K562 (cell line): ENCODE results near the gene C1orf167. TPM values are rescaled to one million over a fixed set of nuclear protein-coding genes. Genes with fewer than 3 reads are reported as not detected.
A peak's percentile ranks its signal among the peaks of the same experiment; 100 is the strongest.

Experiments
- ATAC-seq: fragments of 200-7000 bp; cut with Tn5 transposase; 3 replicates; pipeline ENCODE4 v1.9.1; 2020; ENCODE audit warnings: moderate library complexity
- BruUV-seq: library from RNA; stranded (reverse); fragments of 400-500 nt; replicated peaks from 2 replicates; lab custom pipeline; 2021; lab: Mats Ljungman, UMichigan
- CTCF ChIA-PET: fragments of 300-600 bp; formaldehyde crosslinking; extraction: SDS; loops from one replicate; lab custom pipeline; 2021; ENCODE audit warnings: low intra/inter-chr PET ratio; lab: Yijun Ruan, JAX
- POLR2A ChIA-PET: fragments of 300-600, 350-650 bp; sonication (Branson Sonifier 250); formaldehyde crosslinking; extraction: SDS; loops from one replicate; lab custom pipeline; 2021; ENCODE audit warnings: antibody characterized with exemption, inconsistent platforms; lab: Yijun Ruan, JAX
- DNase-seq, 4 experiments: peaks; one replicate each; pipeline versions ENCODE4 v3.0.0 to v3.0.0-alpha.2; 2011 to 2018; ENCODE audit warnings: low spot score in 3 of 4, mixed read lengths in 3 of 4; ENCODE audit errors: extremely low read depth in 1 of 4
- FAIRE-seq: peaks from 2 replicates; lab custom pipeline; 2011; peaks lifted over from hg19 to GRCh38; lab: Jason Lieb, UNC
- H2AFZ ChIP-seq: 2 replicates; pipeline ENCODE4 v1.6.0; 2011; ENCODE audit warnings: low read depth, low read length, control low read depth, inconsistent platforms
- H3K27ac ChIP-seq: fragments of 200-600 bp; 3 replicates; pipeline ENCODE4 v1.8.0; 2011; ENCODE audit warnings: low read depth, mild to moderate bottlenecking, control low read depth, inconsistent platforms, low read length, moderate library complexity, mixed read lengths; ENCODE audit errors: extremely low read depth
- H3K27me3 ChIP-seq, 2 experiments: fragments of 300-600 bp in 1 of 2; 2 replicates in 1 of 2; 3 replicates in 1 of 2; pipeline versions ENCODE4 v1.6.0 to v1.8.0; 2011; ENCODE audit warnings: inconsistent platforms in 2 of 2, low read length in 2 of 2, mild to moderate bottlenecking in 1 of 2, mixed read lengths in 1 of 2, moderate library complexity in 1 of 2; ENCODE audit not compliant: control insufficient read depth in 2 of 2, insufficient read depth in 2 of 2
- H3K36me3 ChIP-seq: fragments of 300-600 bp; 3 replicates; pipeline ENCODE4 v1.8.0; 2011; ENCODE audit warnings: mild to moderate bottlenecking, low read length, inconsistent platforms; ENCODE audit not compliant: control insufficient read depth, insufficient read depth
- H3K4me1 ChIP-seq, 2 experiments: fragments of 200-600 bp in 1 of 2; replicated peaks in 1 of 2; 2 replicates in 1 of 2; 3 replicates in 1 of 2; pipeline versions ENCODE4 v1.5.1 to v1.8.0; 2011; ENCODE audit warnings: inconsistent platforms in 2 of 2, low read length in 2 of 2, mild to moderate bottlenecking in 1 of 2, mixed read lengths in 1 of 2, moderate library complexity in 1 of 2; ENCODE audit not compliant: control insufficient read depth in 2 of 2, insufficient read depth in 2 of 2
- H3K4me2 ChIP-seq: 2 replicates; pipeline ENCODE4 v1.6.1; 2011; ENCODE audit warnings: low read length, control low read depth, inconsistent platforms, mixed read lengths; ENCODE audit not compliant: insufficient read depth
- H3K4me3 ChIP-seq: fragments of 200-600 bp; sonication (generic), shearing (Covaris generic); 2 replicates; pipeline ENCODE4 v1.5.1; 2016; ENCODE audit warnings: control low read depth, inconsistent platforms
- H3K79me2 ChIP-seq: fragments of 200-600 bp; 3 replicates; pipeline ENCODE4 v1.8.0; 2011; ENCODE audit warnings: low read length, inconsistent platforms; ENCODE audit not compliant: control insufficient read depth, insufficient read depth
- H3K9ac ChIP-seq, 2 experiments: 2 replicates each; pipeline versions ENCODE4 v1.6.0 to v1.6.1; 2011; ENCODE audit warnings: low read depth in 2 of 2, low read length in 2 of 2, control low read depth in 1 of 2, inconsistent platforms in 1 of 2, mild to moderate bottlenecking in 1 of 2, mixed read lengths in 1 of 2; ENCODE audit not compliant: insufficient read depth in 1 of 2
- H3K9me1 ChIP-seq: one replicate; pipeline ENCODE4 v1.6.0; 2011; ENCODE audit warnings: inconsistent platforms, mild to moderate bottlenecking, low read length, moderate library complexity; ENCODE audit not compliant: control insufficient read depth, insufficient read depth
- H3K9me3 ChIP-seq: replicated peaks from 2 replicates; pipeline ENCODE4 v1.5.1; 2011; ENCODE audit warnings: low read depth, low read length, inconsistent platforms; ENCODE audit not compliant: control insufficient read depth, insufficient read depth
- H4K20me1 ChIP-seq: replicated peaks from 2 replicates; pipeline ENCODE4 v1.6.1; 2011; ENCODE audit warnings: low read length, inconsistent platforms, mixed read lengths; ENCODE audit not compliant: control insufficient read depth, insufficient read depth
- MYNN ChIP-seq, 2 experiments: sonication (generic); formaldehyde crosslinking in 1 of 2; IDR thresholded peaks; 2 replicates each; pipeline versions ENCODE4 v1.5.0 to v1.6.1; 2016 to 2020; ENCODE audit warnings: antibody characterized with exemption in 1 of 2, missing genetic modification reagents in 1 of 2
- POLR2G ChIP-seq: fragments of 200-400 bp; formaldehyde crosslinking; IDR thresholded peaks from 2 replicates; pipeline ENCODE4 v1.6.1; 2017; ENCODE audit warnings: low read depth, mild to moderate bottlenecking, antibody characterized with exemption, low read length, moderate library complexity
- RBBP5 ChIP-seq: fragments of 200-600 bp; sonication (generic); IDR thresholded peaks from 2 replicates; pipeline ENCODE4 v1.6.1; 2012; ENCODE audit warnings: borderline replicate concordance, mild to moderate bottlenecking, low read length, control low read depth, inconsistent platforms; ENCODE audit not compliant: insufficient read depth, poor library complexity, severe bottlenecking
- ZNF143 ChIP-seq: sonication (generic); formaldehyde crosslinking; IDR thresholded peaks from 2 replicates; pipeline ENCODE4 v1.9.0; 2022; ENCODE audit warnings: mild to moderate bottlenecking, missing genetic modification reagents
- ZNF232 ChIP-seq: sonication (generic); formaldehyde crosslinking; IDR thresholded peaks from 2 replicates; pipeline ENCODE4 v1.8.0; 2022; ENCODE audit warnings: mild to moderate bottlenecking, missing genetic modification reagents
- WGBS: fragments of 100-300 bp; shearing (Covaris generic); methylation state at CpG from one replicate; pipeline ENCODE4 v1.1.6; 2016; ENCODE audit warnings: low coverage, mixed read lengths; ENCODE audit not compliant: insufficient coverage; ENCODE audit errors: missing lambda C conversion rate; 5-methylcytosine and 5-hydroxymethylcytosine counted together
- in situ Hi-C: fragments of 300-500 bp; cut with MboI; formaldehyde crosslinking; loops from 4 replicates; pipeline ENCODE4 v1.15.0; 2018; ENCODE audit warnings: inconsistent platforms, mixed read lengths
- intact Hi-C: fragments of 100-400 bp; cut with micrococcal nuclease; formaldehyde crosslinking; loops from 2 replicates; pipeline ENCODE4 v1.14.2; 2022
- polyA plus RNA-seq, 8 experiments: library from polyadenylated mRNA; depleted of rRNA in 4 of 8; stranded (reverse) in 5 of 8; unstranded in 3 of 8; fragments of >200 nt; fragmentation: Nextera tagmentation in 2 of 8; fragmentation: Illumina TruSeq in 1 of 8; extraction: Ambion mirVana in 2 of 8; extraction: Trizol in 1 of 8; gene quantifications; 2 replicates each; pipeline versions ENCODE4 v1.2.1 to v1.2.3, GENCODE V29; 2011 to 2014; ENCODE audit warnings: inconsistent platforms in 1 of 8, missing spikeins in 1 of 8
- total RNA-seq, 7 experiments: library from RNA; depleted of rRNA in 6 of 7; stranded (reverse); fragments of >200 nt in 6 of 7; fragmentation: Illumina TruSeq in 2 of 7; extraction: Trizol in 2 of 7; gene quantifications; 2 replicates each; pipeline versions ENCODE4 v1.2.1 to v1.2.3, GENCODE V29; 2011 to 2021; ENCODE audit warnings: low replicate concordance in 1 of 7

C1orf167 gene
- total and polyA plus RNA-seq, 9 of the 15 experiments (the other 6 are each of a cell fraction or from before 2014, with no cell fraction given), result 0.22 to 0.86 (median 0.31) TPM; not detected in 2

DNA sequence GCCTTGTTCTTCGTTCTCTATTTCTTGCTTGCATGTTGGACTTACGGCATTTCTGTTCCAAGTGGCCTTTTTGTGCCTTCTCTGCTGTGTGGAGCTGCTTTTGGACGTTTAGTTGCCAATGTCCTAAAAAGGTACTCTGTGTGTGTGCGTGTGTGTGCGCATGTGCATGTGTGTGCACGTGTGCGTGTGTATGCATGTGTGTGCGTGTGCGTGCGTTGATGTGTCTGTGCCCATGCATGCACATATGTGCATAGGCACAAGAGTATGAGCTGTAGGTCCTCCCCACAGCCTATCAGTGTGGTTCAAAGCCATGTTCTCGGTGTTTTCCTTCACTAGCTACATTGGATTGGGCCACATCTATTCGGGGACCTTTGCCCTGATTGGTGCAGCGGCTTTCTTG, 71.9 kb downstream of the C1orf167 start:
- DNase-seq, result no peak
- Histone ChIP-seq H3K9me1 (no peaks in the 10 kb centered on the region), H3K9ac (peak overlapping the region in 1 of 2 experiments; percentile 22; a peak in 1 of 4 replicates), H3K36me3 (peaks cover 95% of the 10 kb centered on the region), H3K4me1 (peaks cover 7 to 13% of the 10 kb centered on the region in 2 experiments; a peak in 3 of 5 replicates), H2AFZ (no peak overlapping the region), H3K27ac (no peak overlapping the region), H4K20me1 (no peaks in the 10 kb centered on the region), H3K79me2 (no peaks in the 10 kb centered on the region), H3K4me3 (no peak overlapping the region), H3K9me3 (no peaks in the 10 kb centered on the region), H3K4me2 (no peak overlapping the region), H3K27me3 (no peaks in the 10 kb centered on the region)
- ChIA-PET POLR2A (interaction anchor here (0.7 to 5.0 kb wide), 2 partner anchors 75 to 190 kb away, joined by 3 to 72 read pairs; no protein-coding TSS in a partner anchor), CTCF (no interaction called here)
- 0 out of 2 replicates have a peak, but pooled peaks have one; percentile 29 for TF ChIP-seq ZNF143 (CRISPR knock-in tag)
- TF ChIP-seq MYNN (IDR thresholded peaks at IDR 0.05), result no peak
- no peak for TF ChIP-seq MYNN (CRISPR knock-in tag; IDR thresholded peaks at IDR 0.05)
- no peak for FAIRE-seq
- ATAC-seq, result no peak
- intact Hi-C loops, result no loop called here
- in situ Hi-C loops, result no loop called here
- no TSS peak for BruUV-seq
- 94% methylated on average over 13 of the region's 13 CpGs for WGBS

DNA sequence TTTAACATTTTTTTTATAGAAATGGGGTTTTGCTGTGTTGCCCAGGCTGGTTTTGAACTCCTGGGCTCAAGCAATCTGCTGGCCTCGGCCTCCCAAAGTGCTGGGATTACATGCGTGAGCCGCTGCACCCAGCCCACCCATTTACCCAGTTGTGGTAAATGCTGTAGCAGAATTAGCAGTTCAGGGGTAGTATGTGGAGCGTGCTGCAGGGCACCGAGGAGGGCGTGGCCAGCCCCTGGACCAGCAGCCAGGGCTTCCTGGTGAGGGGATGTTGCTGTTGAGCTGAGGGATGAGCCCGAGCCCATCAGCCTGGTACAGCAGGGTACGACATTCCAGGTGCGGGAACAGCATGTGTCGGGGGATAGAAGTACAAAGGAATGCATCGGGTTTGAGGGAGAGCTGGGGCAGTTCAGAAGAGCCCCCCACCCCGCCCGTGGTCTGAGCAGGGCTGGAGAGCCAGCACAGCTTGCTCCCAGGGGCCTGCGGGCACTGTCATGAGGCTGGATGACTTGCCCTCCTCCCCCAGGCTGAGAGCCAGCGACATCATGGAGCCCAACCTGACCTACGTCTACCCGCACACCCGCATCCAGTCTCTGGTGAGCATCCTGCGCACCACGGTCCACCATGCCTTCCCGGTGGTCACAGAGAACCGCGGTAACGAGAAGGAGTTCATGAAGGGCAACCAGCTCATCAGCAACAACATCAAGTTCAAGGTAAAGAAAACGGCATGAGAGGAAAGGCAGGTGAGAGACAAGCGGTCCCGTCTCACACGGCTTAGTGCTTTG, 73.6 kb downstream of the C1orf167 start:
- Histone ChIP-seq H3K4me3 (no peak overlapping the region), H3K9me3 (no peaks in the 10 kb centered on the region), H3K36me3 (peaks cover 97% of the 10 kb centered on the region), H3K79me2 (no peaks in the 10 kb centered on the region), H2AFZ (no peak overlapping the region), H3K4me1 (peaks cover 9 to 20% of the 10 kb centered on the region in 2 experiments; a peak in 4 of 5 replicates), H4K20me1 (no peaks in the 10 kb centered on the region), H3K4me2 (no peak overlapping the region), H3K9me1 (no peaks in the 10 kb centered on the region), H3K9ac (peak overlapping the region in 1 of 2 experiments; percentile 0; a peak in 1 of 4 replicates), H3K27ac (no peak overlapping the region), H3K27me3 (no peaks in the 10 kb centered on the region)
- ChIA-PET POLR2A (interaction anchor here (0.5 to 14.0 kb wide), 5 partner anchors 12 to 73 kb away, joined by 3 to 304 read pairs (median 4); no protein-coding TSS in a partner anchor), CTCF (no interaction called here)
- no peak for DNase-seq
- in situ Hi-C loops (no loop called here), intact Hi-C loops (no loop called here)
- no TSS peak for BruUV-seq
- WGBS, result 91% methylated on average over 25 of the region's 28 CpGs
- ATAC-seq, result no peak
- no peak for TF ChIP-seq ZNF232 (CRISPR knock-in tag)
- TF ChIP-seq POLR2G, result 0 out of 2 replicates have a peak, but pooled peaks have one; percentile 17
- peak; percentile 26 for TF ChIP-seq RBBP5
- TF ChIP-seq MYNN (IDR thresholded peaks at IDR 0.05), result no peak
- TF ChIP-seq MYNN (CRISPR knock-in tag; IDR thresholded peaks at IDR 0.05), result 0 out of 2 replicates have a peak, but pooled peaks have one; percentile 4
- FAIRE-seq, result no peak
